Measurements from ENCODE around the gene MFSD1. TPM values are rescaled to one million over a fixed set of nuclear protein-coding genes. Genes with fewer than 3 reads are reported as not detected.

MFSD1 gene
- total RNA-seq, 2 donors from 2014 or later = 43.9 to 45.6 TPM

DNA sequence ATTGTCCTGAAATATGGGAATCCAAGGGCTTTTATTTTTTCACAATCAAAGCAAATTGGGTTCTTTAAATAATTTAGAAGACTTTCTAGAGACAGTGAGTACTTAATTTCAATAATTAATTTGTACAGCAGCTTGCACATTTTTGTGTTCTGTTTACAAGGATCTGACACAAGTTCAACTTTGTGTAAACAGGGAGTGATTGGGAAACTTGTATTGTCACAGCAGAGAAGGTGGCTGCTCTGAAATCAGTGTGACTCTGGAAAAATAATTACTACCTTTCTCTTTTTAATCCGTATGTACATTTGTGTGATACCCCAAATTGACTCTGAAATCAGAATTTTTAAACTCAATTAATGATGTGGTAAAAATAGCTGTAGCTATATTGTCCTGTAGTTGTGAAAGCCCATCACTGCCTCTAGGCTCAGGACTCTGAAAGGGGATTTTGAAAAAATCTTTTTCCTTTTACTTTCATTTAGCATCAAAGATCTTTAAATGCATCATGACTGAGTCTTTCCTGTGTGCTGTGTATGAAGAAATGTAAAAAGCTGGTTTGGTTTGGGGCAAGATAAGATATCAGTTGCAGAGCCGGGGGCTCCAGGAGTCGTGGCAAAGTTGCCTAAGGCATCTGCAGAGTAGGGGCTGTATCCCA lies 45.1 kb downstream of the MFSD1 start:
- no peaks in the 10 kb centered on the region for H3K36me3 ChIP-seq
- H3K4me3 ChIP-seq = no peak overlapping the region
- no peaks in the 10 kb centered on the region for H3K9me3 ChIP-seq
- H3K27ac ChIP-seq = no peak overlapping the region
- H3K27me3 ChIP-seq = no peaks in the 10 kb centered on the region
- no peak for DNase-seq (ENCODE audit: low spot score)
- H3K4me1 ChIP-seq = no peaks in the 10 kb centered on the region
- TF ChIP-seq, protein P1, sequence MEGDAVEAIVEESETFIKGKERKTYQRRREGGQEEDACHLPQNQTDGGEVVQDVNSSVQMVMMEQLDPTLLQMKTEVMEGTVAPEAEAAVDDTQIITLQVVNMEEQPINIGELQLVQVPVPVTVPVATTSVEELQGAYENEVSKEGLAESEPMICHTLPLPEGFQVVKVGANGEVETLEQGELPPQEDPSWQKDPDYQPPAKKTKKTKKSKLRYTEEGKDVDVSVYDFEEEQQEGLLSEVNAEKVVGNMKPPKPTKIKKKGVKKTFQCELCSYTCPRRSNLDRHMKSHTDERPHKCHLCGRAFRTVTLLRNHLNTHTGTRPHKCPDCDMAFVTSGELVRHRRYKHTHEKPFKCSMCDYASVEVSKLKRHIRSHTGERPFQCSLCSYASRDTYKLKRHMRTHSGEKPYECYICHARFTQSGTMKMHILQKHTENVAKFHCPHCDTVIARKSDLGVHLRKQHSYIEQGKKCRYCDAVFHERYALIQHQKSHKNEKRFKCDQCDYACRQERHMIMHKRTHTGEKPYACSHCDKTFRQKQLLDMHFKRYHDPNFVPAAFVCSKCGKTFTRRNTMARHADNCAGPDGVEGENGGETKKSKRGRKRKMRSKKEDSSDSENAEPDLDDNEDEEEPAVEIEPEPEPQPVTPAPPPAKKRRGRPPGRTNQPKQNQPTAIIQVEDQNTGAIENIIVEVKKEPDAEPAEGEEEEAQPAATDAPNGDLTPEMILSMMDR (IDR thresholded peaks at IDR 0.05) = no peak

DNA sequence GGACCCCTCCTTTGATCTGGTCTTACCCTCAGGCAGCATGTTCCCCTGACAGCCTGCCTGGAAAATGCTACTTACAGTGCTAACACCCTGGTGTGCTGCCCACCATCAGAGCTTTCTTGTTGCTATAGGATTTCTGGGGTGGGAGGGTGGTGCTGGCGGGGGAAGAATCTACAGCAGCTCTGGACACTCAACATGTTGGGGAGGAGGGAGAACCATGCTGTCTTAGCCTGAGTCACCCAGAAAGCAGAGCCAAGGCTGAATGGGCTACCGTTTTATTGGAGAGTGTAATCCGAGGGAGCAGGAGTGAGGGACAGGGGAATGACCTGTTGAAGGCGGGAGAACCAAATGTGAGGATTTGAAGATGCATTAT lies 45.6 kb downstream of the MFSD1 start:
- DNase-seq (ENCODE audit: low spot score) = no peak
- TF ChIP-seq, protein P1 (IDR thresholded peaks at IDR 0.05) = no peak
- no peaks in the 10 kb centered on the region for H3K9me3 ChIP-seq

DNA sequence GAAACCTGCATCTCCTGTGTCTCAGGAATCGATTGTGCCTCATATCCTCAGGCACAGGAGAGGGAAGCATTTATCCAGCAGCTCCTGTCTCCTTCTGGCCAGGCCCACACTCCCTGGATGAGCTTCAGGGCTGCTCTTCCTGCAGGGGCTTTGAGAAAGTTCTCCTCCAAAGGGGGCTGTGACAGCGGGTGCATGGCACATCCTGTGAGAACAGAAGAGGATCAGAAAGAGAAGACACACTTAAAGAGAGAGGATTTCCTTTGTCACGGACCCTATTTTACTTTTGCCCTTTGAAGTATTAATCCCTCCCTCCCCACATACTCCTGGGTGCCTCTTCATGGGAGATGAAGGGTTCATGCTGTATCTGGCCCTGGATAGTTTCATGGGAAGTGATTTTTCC lies 46.0 kb downstream of the MFSD1 start:
- TF ChIP-seq, protein P1 (IDR thresholded peaks at IDR 0.05) = no peak
- H3K27me3 ChIP-seq = no peaks in the 10 kb centered on the region
- H3K4me3 ChIP-seq = no peak overlapping the region
- DNase-seq (ENCODE audit: low spot score) = no peak
- H3K36me3 ChIP-seq = no peaks in the 10 kb centered on the region
- no peaks in the 10 kb centered on the region for H3K9me3 ChIP-seq
- no peaks in the 10 kb centered on the region for H3K4me1 ChIP-seq
- H3K27ac ChIP-seq = no peak overlapping the region

More for the DNA sequence above, 45.6 kb downstream of the MFSD1 start:
- H3K27ac ChIP-seq = no peak overlapping the region
- H3K36me3 ChIP-seq = no peaks in the 10 kb centered on the region
- H3K4me3 ChIP-seq = no peak overlapping the region
- H3K4me1 ChIP-seq = no peaks in the 10 kb centered on the region
- no peaks in the 10 kb centered on the region for H3K27me3 ChIP-seq

DNA sequence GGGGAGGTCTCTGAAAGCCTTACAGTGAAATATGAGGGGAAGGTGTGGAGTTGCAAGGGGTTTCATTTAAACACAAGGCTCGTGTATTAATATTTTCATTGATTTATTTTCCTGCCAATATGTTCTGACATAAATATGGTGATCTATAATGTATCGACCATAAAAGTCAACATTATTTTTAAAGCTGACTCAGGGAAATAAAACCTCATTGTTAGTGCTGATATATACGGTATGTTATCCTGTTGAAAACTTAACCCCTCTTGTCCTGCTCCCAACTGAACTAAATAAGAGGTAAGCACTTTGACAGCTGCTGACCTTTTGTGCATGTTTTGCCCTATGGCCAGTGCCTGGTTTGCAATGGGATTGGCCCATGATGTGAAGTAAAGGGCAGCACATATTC lies 47.9 kb downstream of the MFSD1 start:
- no peaks in the 10 kb centered on the region for H3K27me3 ChIP-seq
- TF ChIP-seq, protein P1 (IDR thresholded peaks at IDR 0.05) = no peak
- H3K27ac ChIP-seq = no peak overlapping the region
- no peaks in the 10 kb centered on the region for H3K4me1 ChIP-seq
- no peaks in the 10 kb centered on the region for H3K9me3 ChIP-seq
- H3K4me3 ChIP-seq = no peak overlapping the region
- H3K36me3 ChIP-seq = no peaks in the 10 kb centered on the region
- no peak for DNase-seq (ENCODE audit: low spot score)

DNA sequence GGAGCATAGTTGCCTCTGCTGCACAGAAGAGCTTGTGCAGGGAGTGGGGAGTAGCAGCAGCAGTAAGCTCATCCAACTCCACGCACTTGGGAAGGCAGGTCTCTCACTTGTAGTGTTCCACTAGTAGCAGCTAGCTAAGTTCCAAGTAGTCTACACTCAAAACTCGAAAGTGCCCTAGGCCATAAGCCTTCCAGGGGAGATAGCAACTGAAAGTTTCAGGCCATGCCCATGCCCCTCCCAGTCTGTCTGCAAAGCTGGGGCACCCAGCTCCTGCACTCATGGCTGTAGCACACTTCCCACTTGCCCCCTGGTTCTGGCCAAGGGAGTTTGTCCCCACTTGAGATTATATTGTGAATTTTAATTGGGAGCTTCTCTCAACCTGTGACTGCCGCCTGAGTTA lies 57.5 kb downstream of the MFSD1 start:
- Histone ChIP-seq H3K9me3 (no peaks in the 10 kb centered on the region), H3K4me3 (no peak overlapping the region), H3K27me3 (no peaks in the 10 kb centered on the region), H3K4me1 (no peaks in the 10 kb centered on the region), H3K36me3 (no peaks in the 10 kb centered on the region), H3K27ac (no peak overlapping the region)
- TF ChIP-seq, protein P1 (IDR thresholded peaks at IDR 0.05) = no peak
- DNase-seq (ENCODE audit: low spot score) = no peak

DNA sequence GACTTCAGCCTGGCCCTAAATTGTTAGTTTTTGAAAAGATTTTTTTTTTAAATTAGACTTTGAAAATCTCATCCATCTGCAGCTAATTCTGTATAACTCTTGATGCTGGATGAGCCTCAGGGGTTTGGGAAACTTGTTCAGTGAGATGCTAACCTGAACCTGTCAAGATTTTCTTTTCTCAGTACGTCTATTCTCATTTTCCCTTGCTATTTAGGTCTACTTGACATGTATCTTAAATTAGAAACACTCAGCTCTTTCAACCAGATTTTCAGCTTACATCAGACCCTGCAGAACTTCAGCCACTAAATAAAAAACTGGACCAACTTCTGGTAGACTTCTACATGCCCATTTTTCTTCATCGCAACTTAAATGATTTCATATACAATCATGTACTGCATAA lies 61.4 kb downstream of the MFSD1 start:
- Histone ChIP-seq H3K27ac (no peak overlapping the region), H3K9me3 (no peaks in the 10 kb centered on the region), H3K36me3 (no peaks in the 10 kb centered on the region), H3K4me1 (no peaks in the 10 kb centered on the region), H3K4me3 (no peak overlapping the region), H3K27me3 (no peaks in the 10 kb centered on the region)
- TF ChIP-seq, protein P1 (IDR thresholded peaks at IDR 0.05) = no peak
- no peak for DNase-seq (ENCODE audit: low spot score)
